HG02571 (cell line): ENCODE data around the gene TMC8.

Source experiments
- ATAC-seq: cut with Tn5 transposase; IDR thresholded peaks from one replicate; pipeline ENCODE4 v1.9.1; 2021; ENCODE audit warnings: mild to moderate bottlenecking, moderate library complexity; ENCODE audit not compliant: unreplicated experiment

Gene TMC8

GRCh38 chr17:78122216-78122930 lies 8.2 kb upstream of the TMC8 start:
- ATAC-seq: no peak

GRCh38 chr17:78122931-78123249 lies 7.7 kb upstream of the TMC8 start:
- ATAC-seq: no peak

GRCh38 chr17:78123258-78123929 lies 7.2 kb upstream of the TMC8 start:
- ATAC-seq: no peak

DNA sequence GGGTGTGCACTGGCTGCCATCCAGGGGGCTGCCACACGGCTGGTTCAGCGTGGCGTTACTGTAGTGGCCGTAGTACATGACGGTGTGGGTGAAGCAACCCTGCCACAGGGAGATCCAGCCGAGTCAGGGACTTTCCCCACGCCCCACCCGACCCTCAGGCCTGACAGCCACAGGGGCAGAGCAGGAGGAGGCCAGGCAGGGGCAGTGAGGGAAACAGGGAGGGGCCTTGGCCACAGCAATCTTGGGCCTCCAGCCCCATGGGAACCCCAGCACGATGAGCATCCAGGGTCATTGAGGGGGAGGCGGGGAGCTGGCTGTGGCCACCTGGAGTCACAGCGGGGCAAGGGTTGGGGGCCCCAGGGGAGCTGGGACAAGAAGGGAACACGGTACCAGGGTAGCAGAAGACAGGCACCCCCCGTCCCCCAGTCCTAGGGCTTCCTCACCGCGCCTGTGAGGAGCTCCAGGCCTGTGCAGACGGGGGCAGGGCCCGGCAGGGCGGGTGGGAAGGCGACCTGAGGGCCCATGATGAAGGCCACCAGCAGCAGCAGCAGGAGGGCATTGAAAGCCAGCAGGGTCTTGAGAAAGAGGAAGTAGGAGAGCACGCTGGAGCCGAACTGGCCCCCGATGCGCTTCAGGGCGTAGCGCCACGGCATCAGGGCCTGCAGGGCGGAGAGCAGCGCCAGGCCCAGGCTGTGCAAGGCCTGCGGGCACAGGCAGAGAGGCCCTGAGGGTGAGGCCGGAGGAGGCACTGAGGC lies 6.3 kb upstream of the TMC8 start:
- ATAC-seq: no peak

- ATAC-seq: no peak
Measured at GRCh38 chr17:78124836-78125137, 5.8 kb upstream of the TMC8 start.

- no peak for ATAC-seq
Measured at GRCh38 chr17:78125138-78125913, 5.2 kb upstream of the TMC8 start.

GRCh38 chr17:78125976-78126894 lies 4.3 kb upstream of the TMC8 start:
- no peak for ATAC-seq

- no peak for ATAC-seq
Measured at GRCh38 chr17:78126895-78127238, 3.7 kb upstream of the TMC8 start.

DNA sequence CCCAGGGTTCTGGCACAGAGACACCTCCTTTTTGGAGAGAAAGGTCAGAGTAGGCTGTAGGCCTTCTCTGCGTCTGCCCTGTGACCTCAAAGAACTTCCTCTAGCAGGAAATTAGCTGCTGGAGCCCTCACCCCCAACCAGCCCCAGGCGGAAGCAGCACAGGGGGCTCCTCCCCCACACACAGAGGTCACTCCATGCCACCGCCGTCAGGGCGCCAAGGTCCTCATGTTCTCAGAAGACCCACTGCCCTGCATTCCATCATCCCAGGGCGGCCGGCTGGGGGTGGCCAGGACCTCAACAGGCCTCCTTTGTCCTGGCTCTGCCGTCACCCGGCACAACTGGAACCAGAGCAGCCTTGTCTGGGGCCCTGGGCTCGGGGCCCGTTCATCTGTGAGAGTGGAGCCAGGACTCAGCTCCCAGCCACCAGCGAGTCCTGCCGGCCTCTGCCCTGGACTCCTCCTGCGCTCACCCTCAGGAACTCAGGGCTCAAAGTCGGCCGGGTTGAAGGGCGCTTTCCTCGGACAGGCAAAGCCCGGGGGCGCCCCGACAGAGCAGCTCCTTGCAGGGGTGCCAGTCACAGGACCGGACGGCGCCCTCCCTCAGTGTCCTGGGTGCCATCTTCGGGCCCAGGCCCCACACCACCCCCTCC lies 3.2 kb upstream of the TMC8 start:
- ATAC-seq: no peak

DNA sequence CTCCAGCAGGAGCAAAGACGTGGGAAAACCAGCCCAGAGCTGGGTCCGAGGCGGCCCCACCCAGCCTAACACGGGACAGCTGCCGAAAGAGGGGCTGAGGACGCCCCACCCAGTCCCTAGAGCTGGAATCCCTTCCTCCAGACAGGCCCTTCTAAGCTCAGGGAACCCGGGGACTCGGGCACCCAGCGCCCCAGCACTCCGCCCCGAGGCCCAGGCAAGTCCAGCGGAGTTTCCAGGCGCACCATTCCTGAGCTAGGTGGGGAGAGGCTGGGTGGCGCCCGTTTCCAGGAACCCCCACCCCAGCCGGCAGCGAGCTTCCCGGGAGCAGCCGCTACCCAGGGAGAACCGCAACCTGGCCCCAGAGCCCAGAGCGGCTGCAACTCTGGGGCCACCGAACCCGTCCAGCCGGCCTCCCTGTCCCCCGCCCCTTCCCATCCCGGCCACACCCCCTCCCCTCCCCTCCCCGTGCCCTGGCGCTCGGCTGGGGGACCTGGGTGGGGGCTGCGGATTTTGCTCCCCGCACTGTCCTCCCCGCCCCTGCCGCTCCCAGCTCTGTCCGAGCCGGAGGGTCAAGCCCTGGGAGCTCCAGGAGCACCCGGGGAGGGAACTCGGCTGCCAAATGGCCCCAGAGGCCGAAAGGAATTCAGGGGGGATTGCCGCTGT lies 2.6 kb upstream of the TMC8 start:
- ATAC-seq: no peak

DNA sequence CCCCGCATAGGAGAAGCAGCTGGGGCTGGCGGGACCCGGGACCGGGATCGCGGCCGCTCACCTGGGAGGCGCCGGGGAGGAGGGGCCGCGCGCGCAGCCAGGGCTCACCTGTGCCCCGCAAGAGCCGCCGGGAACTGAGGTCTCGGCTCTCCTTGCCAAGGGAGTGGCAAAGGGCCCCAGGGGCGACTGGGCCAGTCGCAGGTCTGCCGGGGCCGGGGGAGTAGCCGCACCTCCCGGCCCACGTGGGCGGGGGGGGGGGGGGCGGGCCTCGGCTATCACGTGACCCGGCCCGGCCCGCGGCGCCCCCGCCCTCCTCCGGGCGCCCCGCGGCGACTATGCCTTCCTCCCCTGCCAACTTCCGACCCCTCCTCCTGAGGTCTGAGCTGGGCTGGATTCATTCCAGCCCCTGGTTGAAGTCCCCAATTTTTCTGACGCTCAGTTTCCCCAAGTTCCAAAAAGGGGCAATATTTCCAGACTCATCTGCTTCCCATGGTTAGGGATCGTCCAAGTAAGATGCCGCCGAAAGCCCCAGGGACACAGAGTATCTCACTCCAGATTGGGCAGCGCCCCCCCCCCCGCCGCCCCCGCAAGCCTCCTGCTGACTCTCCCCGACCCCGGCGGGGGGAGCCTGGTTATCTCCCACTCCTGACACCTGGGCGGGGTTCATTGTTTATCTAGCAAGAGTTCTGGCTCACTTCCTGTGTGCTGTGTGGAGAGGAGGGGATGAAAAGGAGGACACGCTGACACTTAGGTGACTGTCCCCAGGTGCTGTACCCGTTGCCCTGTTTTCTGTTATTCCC lies 1.8 kb upstream of the TMC8 start, which contains the start of gene TMC6:
Gene TMC6, minus strand, starts transcription at position 205 of the 800 bp plus-strand sequence. CDS start 1,923 bp downstream, outside the sequence.
- no peak for ATAC-seq

GRCh38 chr17:78129351-78130089 lies 1.1 kb upstream of the TMC8 start:
- ATAC-seq: no peak

GRCh38 chr17:78130090-78130436 lies 508 bp upstream of the TMC8 start:
- no peak for ATAC-seq

DNA sequence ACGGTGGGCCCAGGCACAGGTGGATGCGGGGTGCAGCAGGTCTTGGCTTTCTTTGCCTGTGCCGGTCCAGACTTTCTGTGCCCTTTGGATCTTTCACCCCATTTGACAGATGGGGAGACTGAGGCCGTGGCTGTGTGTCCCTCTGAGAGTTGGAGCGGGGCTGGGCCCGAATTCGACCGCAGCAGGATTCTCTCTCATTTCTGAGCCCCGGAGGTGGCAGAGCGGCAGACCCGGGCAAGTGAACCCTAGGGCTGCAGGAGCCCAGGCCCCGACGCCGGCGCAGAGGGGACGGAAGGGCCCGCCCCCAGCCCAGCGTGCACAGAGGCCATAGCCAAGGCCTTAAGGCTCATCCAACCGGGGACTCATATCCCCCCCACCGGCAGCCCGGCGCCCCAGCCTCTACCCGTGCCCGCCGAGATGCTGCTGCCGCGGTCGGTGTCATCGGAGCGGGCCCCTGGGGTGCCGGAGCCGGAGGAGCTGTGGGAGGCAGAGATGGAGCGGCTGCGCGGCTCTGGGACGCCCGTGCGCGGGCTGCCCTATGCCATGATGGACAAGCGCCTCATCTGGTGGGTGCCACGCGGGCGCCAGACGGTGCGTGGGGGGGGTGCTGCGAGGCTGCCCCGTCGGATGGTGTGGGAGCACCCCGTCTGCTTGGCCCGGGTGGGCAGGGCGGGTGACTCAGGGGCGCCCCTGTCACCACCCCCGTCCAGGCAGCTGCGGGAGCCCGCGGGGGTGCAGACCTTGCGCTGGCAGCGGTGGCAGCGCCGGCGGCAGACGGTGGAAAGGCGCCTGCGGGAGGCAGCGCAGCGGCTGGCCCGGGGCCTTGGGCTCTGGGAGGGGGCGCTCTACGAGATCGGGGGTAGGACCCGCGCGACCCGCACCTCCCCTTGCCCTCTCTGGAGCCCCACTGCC lies 857 bp downstream of the TMC8 start:
- no peak for ATAC-seq

DNA sequence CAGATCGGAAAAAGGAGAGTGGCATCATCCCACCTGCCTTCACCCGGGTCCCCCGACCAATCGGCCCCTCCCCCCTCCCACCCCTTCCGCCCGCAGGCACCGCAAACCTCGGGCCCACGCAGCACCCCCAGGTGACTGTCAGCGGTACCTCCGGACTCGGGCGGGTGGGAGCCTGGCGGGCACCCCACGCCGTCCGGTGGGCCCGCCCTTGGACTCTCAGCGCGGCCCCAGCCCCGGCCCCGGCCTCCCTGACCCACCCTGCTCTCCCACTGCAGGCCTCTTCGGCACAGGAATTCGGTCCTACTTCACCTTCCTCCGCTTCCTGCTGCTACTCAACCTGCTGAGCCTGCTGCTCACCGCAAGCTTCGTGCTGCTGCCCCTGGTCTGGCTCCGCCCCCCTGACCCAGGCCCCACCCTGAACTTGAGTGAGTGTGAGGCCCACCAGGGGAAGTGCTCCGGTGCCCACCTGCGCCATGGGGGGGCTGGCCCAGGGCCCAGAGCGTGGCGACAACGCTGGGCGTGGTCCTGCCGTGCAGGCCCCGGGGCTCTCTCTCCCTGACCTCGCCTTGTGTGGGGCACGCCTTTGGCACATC lies 1.6 kb downstream of the TMC8 start:
- ATAC-seq: no peak

- ATAC-seq: no peak
Measured at GRCh38 chr17:78132767-78133178, 2.2 kb downstream of the TMC8 start.
